ENCODE measurements around the gene SASH3. TPM values are rescaled to one million over a fixed set of nuclear protein-coding genes. Genes with fewer than 3 reads are reported as not detected.

SASH3 gene
- total RNA-seq (2021) (not detected in 2 replicates), Bru-seq, nascent RNA (not detected), BruChase-seq, experiment 1, labeled RNA remaining after a 2-hour chase (not detected), BruChase-seq, experiment 2, labeled RNA remaining after a 6-hour chase (not detected)
- long read RNA-seq: 0 reads

DNA sequence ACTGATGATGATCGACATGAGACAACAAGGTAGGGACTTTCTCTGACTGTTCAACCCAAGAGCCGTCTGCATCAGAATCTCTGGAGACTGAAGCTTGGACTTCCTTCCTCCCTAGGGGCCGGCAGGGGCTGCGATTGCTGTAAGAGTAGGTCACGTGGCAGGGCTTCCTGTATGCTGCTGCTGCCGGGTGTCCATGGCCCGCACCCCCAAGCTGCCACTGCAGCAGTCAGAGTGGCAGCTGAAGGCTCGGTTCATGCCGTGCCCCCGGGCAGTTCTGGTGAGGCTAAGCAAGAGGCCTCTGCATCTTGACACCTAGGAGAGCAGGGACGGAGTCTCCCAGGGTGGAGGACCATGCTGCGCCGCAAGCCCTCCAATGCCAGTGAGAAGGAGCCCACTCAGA lies at the start of gene SASH3:
Gene SASH3, plus strand, starts transcription at position 203 of the 400 bp plus-strand sequence. Its CDS starts 149 bp downstream, at position 352.
- DNase-seq (ENCODE audit: low spot score): no peak
- no peak within 1 kb of the TSS for H3K4me3 ChIP-seq (ENCODE audit: low read depth, low read length, poor library complexity, severe bottlenecking)
- intact Hi-C loops (cut with micrococcal nuclease; ENCODE audit: unreplicated experiment): no loop called here
- ChIA-PET POLR2A (ENCODE audit: low non-redundant PET) (no interaction called here), CTCF (no interaction called here)
- no peaks in the 10 kb centered on the region for H3K27me3 ChIP-seq (replicated peaks; ENCODE audit: insufficient read depth, low read depth, low read length, poor library complexity)
- H3K9me3 ChIP-seq (ENCODE audit: low read depth, low read length, poor library complexity, severe bottlenecking): no peaks in the 10 kb centered on the region
- no peaks in the 10 kb centered on the region for H3K36me3 ChIP-seq (ENCODE audit: insufficient read depth, low read length, poor library complexity, severe bottlenecking)
- no peak for TF ChIP-seq CTCF (conservative IDR thresholded peaks at IDR 0.05; ENCODE audit: low read depth, low read length)
- TF ChIP-seq EZH2 (IDR thresholded peaks at IDR 0.05; ENCODE audit: borderline replicate concordance, low read depth, low read length, poor library complexity, severe bottlenecking): no peak
- BruUV-seq (replicated peaks): no TSS peak
- no peak within 1 kb of the TSS for H3K27ac ChIP-seq (ENCODE audit: low read depth, low read length, poor library complexity, severe bottlenecking)
- no peaks in the 10 kb centered on the region for H3K4me1 ChIP-seq (ENCODE audit: insufficient read depth, low read length, poor library complexity, severe bottlenecking)

GRCh38 chrX:129731228-129731627 lies 48.5 kb upstream of the SASH3 start:
- Histone ChIP-seq H3K27me3 (replicated peaks; ENCODE audit: insufficient read depth, low read depth, low read length, poor library complexity) (no peaks in the 10 kb centered on the region), H3K36me3 (ENCODE audit: insufficient read depth, low read length, poor library complexity, severe bottlenecking) (no peaks in the 10 kb centered on the region), H3K27ac (ENCODE audit: low read depth, low read length, poor library complexity, severe bottlenecking) (no peak overlapping the region), H3K4me3 (ENCODE audit: low read depth, low read length, poor library complexity, severe bottlenecking) (no peak overlapping the region), H3K9me3 (ENCODE audit: low read depth, low read length, poor library complexity, severe bottlenecking) (no peaks in the 10 kb centered on the region), H3K4me1 (ENCODE audit: insufficient read depth, low read length, poor library complexity, severe bottlenecking) (no peaks in the 10 kb centered on the region)
- CTCF ChIA-PET: no interaction called here
- DNase-seq (ENCODE audit: low spot score): no peak
- no TSS peak for BruUV-seq (replicated peaks)
- POLR2A ChIA-PET (ENCODE audit: low non-redundant PET): no interaction called here
- intact Hi-C loops (cut with micrococcal nuclease; ENCODE audit: unreplicated experiment): no loop called here
- TF ChIP-seq CTCF (conservative IDR thresholded peaks at IDR 0.05; ENCODE audit: low read depth, low read length): no peak
- TF ChIP-seq EZH2 (IDR thresholded peaks at IDR 0.05; ENCODE audit: borderline replicate concordance, low read depth, low read length, poor library complexity, severe bottlenecking): no peak

DNA sequence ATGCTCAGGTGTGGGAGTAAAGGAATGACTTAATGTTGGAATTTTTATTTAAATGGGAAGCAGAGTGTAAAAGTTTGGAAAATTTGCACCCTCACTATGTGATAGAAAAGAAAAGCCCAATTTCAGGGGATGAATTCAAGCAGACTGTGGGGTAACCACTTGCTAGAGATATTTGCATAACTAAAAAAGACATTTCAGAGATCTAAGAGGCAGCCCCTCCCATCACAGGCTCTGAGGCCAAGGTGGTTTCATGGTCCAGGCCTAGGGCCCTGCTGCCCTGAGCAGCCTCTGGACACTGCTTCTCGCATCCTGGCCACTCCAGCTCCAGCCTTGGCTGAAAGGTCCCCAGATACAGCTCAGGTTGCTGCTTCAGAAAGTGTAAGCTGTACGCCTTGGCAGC lies 46.9 kb upstream of the SASH3 start:
- no peaks in the 10 kb centered on the region for H3K36me3 ChIP-seq (ENCODE audit: insufficient read depth, low read length, poor library complexity, severe bottlenecking)
- POLR2A ChIA-PET (ENCODE audit: low non-redundant PET): no interaction called here

More for the DNA sequence above, 46.9 kb upstream of the SASH3 start:
- Histone ChIP-seq H3K9me3 (ENCODE audit: low read depth, low read length, poor library complexity, severe bottlenecking) (no peaks in the 10 kb centered on the region), H3K4me3 (ENCODE audit: low read depth, low read length, poor library complexity, severe bottlenecking) (no peak overlapping the region), H3K4me1 (ENCODE audit: insufficient read depth, low read length, poor library complexity, severe bottlenecking) (no peaks in the 10 kb centered on the region), H3K27me3 (replicated peaks; ENCODE audit: insufficient read depth, low read depth, low read length, poor library complexity) (no peaks in the 10 kb centered on the region), H3K27ac (ENCODE audit: low read depth, low read length, poor library complexity, severe bottlenecking) (no peak overlapping the region)
- intact Hi-C loops (cut with micrococcal nuclease; ENCODE audit: unreplicated experiment): no loop called here
- TF ChIP-seq CTCF (conservative IDR thresholded peaks at IDR 0.05; ENCODE audit: low read depth, low read length) (no peak), EZH2 (IDR thresholded peaks at IDR 0.05; ENCODE audit: borderline replicate concordance, low read depth, low read length, poor library complexity, severe bottlenecking) (no peak)
- CTCF ChIA-PET: no interaction called here
- DNase-seq (ENCODE audit: low spot score): no peak
- no TSS peak for BruUV-seq (replicated peaks)
